Loucy (cell line): ENCODE measurements around the gene CPSF4L.

ENCODE experiments used
- H2AFZ ChIP-seq: fragments of 200-600 bp; sonication (generic); 2 replicates; pipeline ENCODE4 v1.6.0; 2016; ENCODE audit warnings: antibody characterized with exemption, mild to moderate bottlenecking, low read length, moderate library complexity
- H3F3A ChIP-seq: fragments of 200-600 bp; 2 replicates; pipeline ENCODE4 v1.6.0; 2016; ENCODE audit warnings: antibody characterized with exemption, low read depth, mild to moderate bottlenecking
- H3K27me3 ChIP-seq: fragments of 200-600 bp; sonication (generic); 2 replicates; pipeline ENCODE4 v1.6.1; 2014; ENCODE audit warnings: low read length, mild to moderate bottlenecking; ENCODE audit not compliant: insufficient read depth, poor library complexity, severe bottlenecking
- H3K36me3 ChIP-seq: fragments of 200-600 bp; sonication (generic); 2 replicates; pipeline ENCODE4 v1.6.1; 2016; ENCODE audit warnings: low read length; ENCODE audit not compliant: insufficient read depth
- H3K4me1 ChIP-seq: fragments of 200-600 bp; sonication (generic); 2 replicates; pipeline ENCODE4 v1.5.1; 2014; ENCODE audit warnings: low read length, mild to moderate bottlenecking; ENCODE audit not compliant: insufficient read depth, poor library complexity, severe bottlenecking
- H3K4me2 ChIP-seq: fragments of 200-600 bp; sonication (generic); 2 replicates; pipeline ENCODE4 v1.6.0; 2014; ENCODE audit warnings: antibody characterized with exemption, low read length, low read depth, mild to moderate bottlenecking; ENCODE audit not compliant: poor library complexity, severe bottlenecking
- H3K4me3 ChIP-seq: fragments of 200-600 bp; sonication (generic); 2 replicates; pipeline ENCODE4 v1.5.1; 2014; ENCODE audit warnings: low read length, mild to moderate bottlenecking, mixed read lengths; ENCODE audit not compliant: poor library complexity, severe bottlenecking
- H3K79me2 ChIP-seq: fragments of 200-600 bp; sonication (generic); 2 replicates; pipeline ENCODE4 v1.6.1; 2014; ENCODE audit warnings: low read length; ENCODE audit not compliant: insufficient read depth
- H3K9ac ChIP-seq: fragments of 200-600 bp; sonication (generic); 2 replicates; pipeline ENCODE4 v1.6.0; 2014; ENCODE audit warnings: mild to moderate bottlenecking, low read depth, low read length, moderate library complexity; ENCODE audit not compliant: poor library complexity, severe bottlenecking
- H3K9me2 ChIP-seq: fragments of 200-600 bp; sonication (generic); replicated peaks from 2 replicates; pipeline ENCODE4 v1.6.1; 2016; ENCODE audit warnings: low read depth, low read length, mixed read lengths
- H3K9me3 ChIP-seq: fragments of 200-600 bp; sonication (generic); 2 replicates; pipeline ENCODE4 v1.6.1; 2014; ENCODE audit warnings: mild to moderate bottlenecking, antibody characterized with exemption, low read length, low read depth; ENCODE audit not compliant: insufficient read depth
- H4K20me1 ChIP-seq: fragments of 200-600 bp; sonication (generic); 2 replicates; pipeline ENCODE4 v1.6.0; 2014; ENCODE audit warnings: antibody characterized with exemption, low read length, mild to moderate bottlenecking; ENCODE audit not compliant: insufficient read depth, poor library complexity, severe bottlenecking
- CTCF ChIP-seq: fragments of 200-600 bp; sonication (generic); conservative IDR thresholded peaks from 2 replicates; pipeline ENCODE4 v1.5.1; 2014; ENCODE audit warnings: mild to moderate bottlenecking, antibody characterized with exemption, low read length
- EZH2phosphoT487 ChIP-seq: fragments of 200-600 bp; IDR thresholded peaks from 2 replicates; pipeline ENCODE4 v1.6.1; 2018; ENCODE audit warnings: antibody characterized with exemption, mild to moderate bottlenecking, moderate library complexity, borderline replicate concordance

CPSF4L gene

GRCh38 chr17:73224663-73225305 lies 36.9 kb downstream of the CPSF4L start:
- Histone ChIP-seq H3K4me1 (peaks cover 39% of the 10 kb centered on the region), H3K9me2 (no peaks in the 10 kb centered on the region), H3K9ac (peak overlapping the region; percentile 58), H3K27me3 (no peaks in the 10 kb centered on the region), H4K20me1 (peaks cover 46% of the 10 kb centered on the region), H3F3A (0 out of 2 replicates have a peak, but pooled peaks cover 5% of the 10 kb centered on the region), H3K36me3 (no peaks in the 10 kb centered on the region), H3K4me2 (peak overlapping the region; percentile 72), H3K4me3 (peak overlapping the region; percentile 52), H3K79me2 (peaks cover 94% of the 10 kb centered on the region), H3K9me3 (no peaks in the 10 kb centered on the region), H2AFZ (no peak overlapping the region)
- no peak for TF ChIP-seq CTCF
- no peak for TF ChIP-seq EZH2phosphoT487

DNA sequence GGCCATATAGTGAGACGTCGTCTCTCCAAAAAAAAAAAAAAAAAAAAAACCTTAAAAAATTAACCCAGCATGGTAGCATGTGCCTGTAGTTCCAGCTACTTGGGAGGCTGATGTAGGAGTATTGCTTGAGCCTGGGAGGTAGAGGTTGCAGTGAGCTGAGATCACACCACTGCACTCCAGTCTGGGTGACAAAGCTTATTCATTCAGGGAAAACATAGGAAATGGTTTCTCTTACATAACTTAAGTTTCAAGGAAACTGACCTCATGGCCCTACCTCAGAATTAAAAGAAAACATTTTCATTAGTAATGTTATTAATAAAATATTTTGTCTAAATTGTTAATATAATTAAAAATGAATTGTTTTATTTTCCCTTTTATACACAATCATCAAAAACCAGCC lies 37.4 kb downstream of the CPSF4L start:
- H3K9ac ChIP-seq: peak overlapping the region; percentile 58
- peak overlapping the region; percentile 72 for H3K4me2 ChIP-seq
- no peak overlapping the region for H3K4me3 ChIP-seq
- no peaks in the 10 kb centered on the region; the same call in 1 of the 2 replicates for H3K36me3 ChIP-seq
- TF ChIP-seq CTCF (no peak), EZH2phosphoT487 (no peak)
- peaks cover 88% of the 10 kb centered on the region for H3K79me2 ChIP-seq
- H3K9me2 ChIP-seq: no peaks in the 10 kb centered on the region
- H4K20me1 ChIP-seq: peaks cover 43% of the 10 kb centered on the region
- H3F3A ChIP-seq: 0 out of 2 replicates have a peak, but pooled peaks cover 4% of the 10 kb centered on the region
- no peaks in the 10 kb centered on the region for H3K27me3 ChIP-seq
- no peak overlapping the region for H2AFZ ChIP-seq
- no peaks in the 10 kb centered on the region for H3K9me3 ChIP-seq
- peaks cover 36% of the 10 kb centered on the region for H3K4me1 ChIP-seq

GRCh38 chr17:73223626-73224230 lies 38.0 kb downstream of the CPSF4L start:
- H3K79me2 ChIP-seq: peaks cover 83% of the 10 kb centered on the region
- no peaks in the 10 kb centered on the region for H3K27me3 ChIP-seq
- H3K9me2 ChIP-seq: no peaks in the 10 kb centered on the region
- TF ChIP-seq EZH2phosphoT487 (no peak), CTCF (no peak)
- no peak overlapping the region for H3K4me3 ChIP-seq
- no peaks in the 10 kb centered on the region for H3K9me3 ChIP-seq
- no peaks in the 10 kb centered on the region for H3F3A ChIP-seq
- no peaks in the 10 kb centered on the region; the same call in 1 of the 2 replicates for H3K36me3 ChIP-seq
- H2AFZ ChIP-seq: no peak overlapping the region
- H3K4me1 ChIP-seq: peaks cover 31% of the 10 kb centered on the region
- H4K20me1 ChIP-seq: peaks cover 38% of the 10 kb centered on the region
- no peak overlapping the region for H3K4me2 ChIP-seq
- peak overlapping the region; percentile 35 for H3K9ac ChIP-seq
